HepG2 (cell line): ENCODE measurements around the gene DNAJC5. TPM values are rescaled to one million over a fixed set of nuclear protein-coding genes. Genes with fewer than 3 reads are reported as not detected.

ENCODE experiments used
- ATAC-seq: fragments of 200-7000 bp; cut with Tn5 transposase; 3 replicates; pipeline ENCODE4 v1.9.1; 2020; ENCODE audit warnings: mild to moderate bottlenecking, moderate library complexity
- BruUV-seq: library from RNA; stranded (reverse); fragments of 400-500 nt; replicated peaks from 2 replicates; lab custom pipeline; 2021; lab: Mats Ljungman, UMichigan
- CTCF ChIA-PET: fragments of 300-600 bp; formaldehyde crosslinking; extraction: SDS; loops from one replicate; lab custom pipeline; 2021; ENCODE audit warnings: low total read pairs, inconsistent platforms, low intra/inter-chr PET ratio; lab: Yijun Ruan, JAX
- POLR2A ChIA-PET: fragments of 350-600 bp; sonication (Branson Sonifier 250); formaldehyde crosslinking; loops from one replicate; lab custom pipeline; 2020; ENCODE audit warnings: antibody characterized with exemption, inconsistent platforms; lab: Yijun Ruan, JAX
- DNase-seq: peaks from one replicate; pipeline ENCODE4 v3.0.0-alpha.2; 2015; ENCODE audit warnings: low spot score
- FAIRE-seq: peaks from 3 replicates; lab custom pipeline; 2011; peaks lifted over from hg19 to GRCh38; lab: Jason Lieb, UNC
- H2AFZ ChIP-seq: one replicate; pipeline ENCODE4 v1.6.1; 2011; ENCODE audit warnings: low read length, inconsistent platforms
- H3K27ac ChIP-seq: fragments of 300-600 bp; 3 replicates; pipeline ENCODE4 v1.8.0; 2011; ENCODE audit warnings: mixed run types, mild to moderate bottlenecking, mixed read lengths, low read length, inconsistent platforms; ENCODE audit not compliant: insufficient read depth; ENCODE audit errors: extremely low read length
- H3K27me3 ChIP-seq, 2 experiments: fragments of 200-600 bp in 1 of 2; 2 replicates in 1 of 2; 3 replicates in 1 of 2; pipeline versions ENCODE4 v1.6.0 to v1.8.0; 2011; ENCODE audit warnings: low read length in 2 of 2, mild to moderate bottlenecking in 2 of 2, moderate library complexity in 2 of 2, inconsistent platforms in 1 of 2; ENCODE audit not compliant: insufficient read depth in 2 of 2, control insufficient read depth in 1 of 2
- H3K36me3 ChIP-seq, 2 experiments: fragments of 200-600 bp in 1 of 2; replicated peaks in 1 of 2; 2 replicates in 1 of 2; 3 replicates in 1 of 2; pipeline versions ENCODE4 v1.5.1 to v1.8.0; 2011; ENCODE audit warnings: low read length in 2 of 2, inconsistent platforms in 1 of 2; ENCODE audit not compliant: insufficient read depth in 2 of 2, control insufficient read depth in 1 of 2
- H3K4me1 ChIP-seq: 2 replicates; pipeline ENCODE4 v1.5.1; 2012; ENCODE audit warnings: low read length, inconsistent platforms; ENCODE audit not compliant: insufficient read depth
- H3K4me2 ChIP-seq: 2 replicates; pipeline ENCODE4 v1.6.0; 2011; ENCODE audit warnings: low read depth, low read length, inconsistent platforms
- H3K4me3 ChIP-seq, 3 experiments: fragments of 200-600 bp in 1 of 3; sonication (generic), shearing (Covaris generic) in 1 of 3; replicated peaks in 1 of 3; 2 replicates each; pipeline ENCODE4 v1.5.1; 2011 to 2016; ENCODE audit warnings: low read length in 3 of 3, inconsistent platforms in 2 of 3, low read depth in 2 of 3, mild to moderate bottlenecking in 2 of 3, control low read depth in 1 of 3, mixed read lengths in 1 of 3; ENCODE audit not compliant: insufficient read depth in 1 of 3
- H3K79me2 ChIP-seq: one replicate; pipeline ENCODE4 v1.6.1; 2011; ENCODE audit warnings: low read length, inconsistent platforms; ENCODE audit not compliant: insufficient read depth
- H3K9ac ChIP-seq: 2 replicates; pipeline ENCODE4 v1.6.0; 2011; ENCODE audit warnings: mild to moderate bottlenecking, low read depth, low read length, inconsistent platforms; ENCODE audit not compliant: insufficient read depth
- H3K9me3 ChIP-seq: 2 replicates; pipeline ENCODE4 v1.5.1; 2012; ENCODE audit warnings: mild to moderate bottlenecking, low read length
- H4K20me1 ChIP-seq: 2 replicates; pipeline ENCODE4 v1.6.0; 2011; ENCODE audit warnings: inconsistent platforms, mild to moderate bottlenecking, low read length, moderate library complexity; ENCODE audit not compliant: insufficient read depth
- ATF1 ChIP-seq: IDR thresholded peaks from 2 replicates; pipeline ENCODE4 v1.6.1; 2016; ENCODE audit warnings: mild to moderate bottlenecking, control low read depth
- FOXP1 ChIP-seq, 2 experiments: fragments of 450-650 bp in 1 of 2; IDR thresholded peaks; 2 replicates each; pipeline ENCODE4 v1.6.1; 2017 to 2018; ENCODE audit warnings: antibody characterized with exemption in 1 of 2
- GATAD1 ChIP-seq: IDR thresholded peaks from 2 replicates; pipeline ENCODE4 v1.6.1; 2016; ENCODE audit warnings: missing genetic modification reagents, missing compliant biosample characterization
- GFI1 ChIP-seq: sonication (generic); formaldehyde crosslinking; IDR thresholded peaks from 2 replicates; pipeline ENCODE4 v1.5.0; 2020; ENCODE audit warnings: missing genetic modification reagents, mild to moderate bottlenecking, borderline replicate concordance
- HOXD1 ChIP-seq: sonication (generic); formaldehyde crosslinking; IDR thresholded peaks from 2 replicates; pipeline ENCODE4 v1.5.0; 2020; ENCODE audit warnings: missing genetic modification reagents
- MED13 ChIP-seq: sonication (generic); formaldehyde crosslinking; IDR thresholded peaks from 2 replicates; pipeline ENCODE4 v1.5.0; 2020; ENCODE audit warnings: missing genetic modification reagents
- POLR2A ChIP-seq, 2 experiments: IDR thresholded peaks; 2 replicates each; pipeline ENCODE4 v1.6.1; 2011; ENCODE audit warnings: low read depth in 2 of 2, low read length in 2 of 2, mild to moderate bottlenecking in 1 of 2, moderate library complexity in 1 of 2; ENCODE audit not compliant: insufficient read depth in 1 of 2
- POLR2AphosphoS5 ChIP-seq: IDR thresholded peaks from 2 replicates; pipeline ENCODE4 v1.6.1; 2012; ENCODE audit warnings: low read depth, low read length
- ZEB1 ChIP-seq: IDR thresholded peaks from 2 replicates; pipeline ENCODE4 v1.6.1; 2012; ENCODE audit warnings: mild to moderate bottlenecking, low read depth, inconsistent platforms; ENCODE audit not compliant: insufficient replicate concordance
- ZNF232 ChIP-seq: sonication (generic); formaldehyde crosslinking; IDR thresholded peaks from 2 replicates; pipeline ENCODE4 v1.4.0; 2020; ENCODE audit warnings: missing genetic modification reagents, borderline replicate concordance
- ZNF615 ChIP-seq: sonication (generic); formaldehyde crosslinking; IDR thresholded peaks from 2 replicates; pipeline ENCODE4 v1.5.0; 2020; ENCODE audit warnings: mild to moderate bottlenecking, missing genetic modification reagents, borderline replicate concordance
- ZNF652 ChIP-seq: IDR thresholded peaks from 2 replicates; pipeline ENCODE4 v1.6.1; 2016; ENCODE audit warnings: low read depth, borderline replicate concordance
- ZNF768 ChIP-seq: sonication (generic); formaldehyde crosslinking; IDR thresholded peaks from 2 replicates; pipeline ENCODE4 v1.4.0; 2020; ENCODE audit warnings: missing genetic modification reagents
- ZNF878 ChIP-seq: sonication (generic); formaldehyde crosslinking; IDR thresholded peaks from 2 replicates; pipeline ENCODE4 v1.8.1; 2023; ENCODE audit warnings: mild to moderate bottlenecking, missing genetic modification reagents, moderate library complexity
- ZSCAN30 ChIP-seq: sonication (generic); formaldehyde crosslinking; IDR thresholded peaks from 2 replicates; pipeline ENCODE4 v1.5.0; 2020; ENCODE audit warnings: mild to moderate bottlenecking, missing genetic modification reagents
- WGBS: methylation state at CpG from one replicate; pipeline ENCODE4 v1.1.6; 2017; ENCODE audit warnings: low lambda C conversion rate; 5-methylcytosine and 5-hydroxymethylcytosine counted together
- in situ Hi-C: cut with HindIII; loops from 2 replicates; pipeline ENCODE4 v1.10.0; 2017; ENCODE audit warnings: low pct_unique_long_range_greater_than_20kb; ENCODE audit not compliant: extremely low pct_ligation_motif_present
- intact Hi-C: fragments of 100-400 bp; cut with micrococcal nuclease; formaldehyde crosslinking; loops from one replicate; pipeline ENCODE4 v1.10.0; 2022; ENCODE audit not compliant: unreplicated experiment
- polyA plus RNA-seq, 8 experiments: library from polyadenylated mRNA; depleted of rRNA in 3 of 8; stranded (reverse) in 7 of 8; unstranded in 1 of 8; fragments of >200 nt; fragmentation: Illumina TruSeq in 4 of 8; extraction: Trizol in 4 of 8; gene quantifications; 2 replicates each; pipeline versions ENCODE4 v1.2.1 to v1.2.3, GENCODE V29; 2011 to 2016; ENCODE audit warnings: low read depth in 4 of 8, missing spikeins in 1 of 8, mixed read lengths in 1 of 8; ENCODE audit not compliant: insufficient read depth in 1 of 8
- total RNA-seq, 5 experiments: library from RNA; depleted of rRNA; stranded (reverse); fragments of >200 nt; fragmentation: Illumina TruSeq; extraction: Trizol; gene quantifications; 2 replicates each; pipeline ENCODE4 v1.2.3, GENCODE V29; 2016; ENCODE audit warnings: low read depth in 1 of 5
- TF ChIP-seq, protein P1 (sequence below): sonication (generic); formaldehyde crosslinking; IDR thresholded peaks from 2 replicates; pipeline ENCODE4 v1.5.0; 2020; ENCODE audit warnings: missing genetic modification reagents
- TF ChIP-seq, protein P2 (sequence below): sonication (generic); formaldehyde crosslinking; IDR thresholded peaks from 2 replicates; pipeline ENCODE4 v1.5.0; 2020; ENCODE audit warnings: mild to moderate bottlenecking, missing genetic modification reagents
- TF ChIP-seq, protein P3 (sequence below), 2 experiments: sonication (generic) in 1 of 2; formaldehyde crosslinking in 1 of 2; IDR thresholded peaks; 2 replicates each; pipeline versions ENCODE4 v1.4.0 to v1.6.1; 2016 to 2020; ENCODE audit warnings: borderline replicate concordance in 1 of 2, low read depth in 1 of 2, mild to moderate bottlenecking in 1 of 2, missing genetic modification reagents in 1 of 2

Gene DNAJC5
- total and polyA plus RNA-seq, 2 of the 13 experiments (the other 11 are each of a cell fraction or from before 2014, with no cell fraction given), result 42.8 to 64.5 TPM

DNA sequence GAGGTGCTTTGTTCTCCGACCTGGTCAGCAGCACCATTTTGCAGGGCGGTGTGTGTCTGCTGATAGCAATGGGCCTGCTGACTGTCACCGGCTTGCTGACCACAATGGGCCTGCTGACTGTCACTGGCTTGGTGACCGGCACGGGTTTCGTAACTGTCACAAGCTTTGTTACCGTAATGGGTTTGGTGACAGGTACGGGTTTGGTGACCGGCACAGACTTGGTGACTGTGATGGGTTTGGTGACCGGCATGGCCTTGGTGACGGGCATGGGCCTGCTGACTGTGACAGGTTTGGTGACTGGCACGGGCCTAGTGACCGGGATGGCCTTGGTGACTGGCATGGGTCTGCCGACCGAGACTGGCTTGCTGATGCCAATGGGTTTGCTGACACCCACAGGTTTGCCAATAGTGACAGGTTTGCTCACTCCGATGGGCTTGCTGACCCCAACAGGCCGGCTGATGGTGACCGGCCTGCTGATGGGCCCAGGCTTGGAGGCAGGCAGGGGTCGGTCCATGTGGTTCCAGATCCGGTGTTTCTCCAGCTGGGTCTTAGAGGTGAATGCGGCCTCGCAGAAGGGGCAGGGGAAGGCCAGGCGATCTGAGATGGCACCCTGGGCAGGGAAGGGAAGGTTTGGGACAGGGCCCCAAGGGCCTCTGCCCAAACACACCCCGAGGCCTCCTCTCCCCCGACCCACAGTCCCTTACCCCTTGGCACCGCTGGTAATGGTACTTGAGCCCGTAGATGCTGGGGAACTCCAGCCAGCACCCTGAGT, 71.4 kb downstream of the DNAJC5 start:
- FAIRE-seq (no peak), DNase-seq (no peak), ATAC-seq (no peak)
- intact Hi-C loops, result loop anchor here (10.0 kb wide), 1 partner anchor 1602 kb away; the partner anchor contains the start of gene LAMA5
- Histone ChIP-seq H3K9ac (no peak overlapping the region), H4K20me1 (no peaks in the 10 kb centered on the region), H2AFZ (no peak overlapping the region), H3K27ac (no peak overlapping the region), H3K9me3 (no peaks in the 10 kb centered on the region), H3K4me2 (no peak overlapping the region), H3K27me3 (no peaks in the 10 kb centered on the region), H3K36me3 (peaks cover 41 to 53% of the 10 kb centered on the region in 2 experiments), H3K4me1 (peaks cover 25% of the 10 kb centered on the region), H3K4me3 (no peak overlapping the region), H3K79me2 (peaks cover 13% of the 10 kb centered on the region)
- in situ Hi-C loops, result no loop called here
- POLR2A ChIA-PET, result interaction anchor here (3.1 kb wide), 1 partner anchor 9 kb away, joined by 78 read pairs; the partner anchor contains the start of gene UCKL1
- no TSS peak for BruUV-seq
- WGBS, result 98% methylated on average over 26 of the region's 27 CpGs
- CTCF ChIA-PET, result no interaction called here
- TF ChIP-seq, protein P1, sequence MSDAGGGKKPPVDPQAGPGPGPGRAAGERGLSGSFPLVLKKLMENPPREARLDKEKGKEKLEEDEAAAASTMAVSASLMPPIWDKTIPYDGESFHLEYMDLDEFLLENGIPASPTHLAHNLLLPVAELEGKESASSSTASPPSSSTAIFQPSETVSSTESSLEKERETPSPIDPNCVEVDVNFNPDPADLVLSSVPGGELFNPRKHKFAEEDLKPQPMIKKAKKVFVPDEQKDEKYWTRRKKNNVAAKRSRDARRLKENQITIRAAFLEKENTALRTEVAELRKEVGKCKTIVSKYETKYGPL (CRISPR knock-in tag), result no peak
- TF ChIP-seq GFI1 (CRISPR knock-in tag) (no peak), ZSCAN30 (CRISPR knock-in tag) (no peak), ZNF615 (CRISPR knock-in tag) (no peak), ZNF878 (CRISPR knock-in tag) (no peak), MED13 (no peak), ZNF652 (CRISPR knock-in tag) (no peak), POLR2A (IDR thresholded peaks at IDR 0.05; ENCODE audit: insufficient read depth in 1 of 2, low read depth in 2 of 2, low read length in 2 of 2) (0 out of 4 replicates have a peak, but pooled peaks of 1 of the 2 experiments have one; percentile 10), FOXP1 (IDR thresholded peaks at IDR 0.05) (no peak), FOXP1 (CRISPR knock-in tag; IDR thresholded peaks at IDR 0.05) (no peak), ZEB1 (no peak), POLR2AphosphoS5 (no peak), ATF1 (CRISPR knock-in tag) (no peak), ZNF768 (CRISPR knock-in tag) (no peak), HOXD1 (CRISPR knock-in tag) (no peak), GATAD1 (no peak), ZNF232 (CRISPR knock-in tag) (no peak)
- TF ChIP-seq, protein P2, sequence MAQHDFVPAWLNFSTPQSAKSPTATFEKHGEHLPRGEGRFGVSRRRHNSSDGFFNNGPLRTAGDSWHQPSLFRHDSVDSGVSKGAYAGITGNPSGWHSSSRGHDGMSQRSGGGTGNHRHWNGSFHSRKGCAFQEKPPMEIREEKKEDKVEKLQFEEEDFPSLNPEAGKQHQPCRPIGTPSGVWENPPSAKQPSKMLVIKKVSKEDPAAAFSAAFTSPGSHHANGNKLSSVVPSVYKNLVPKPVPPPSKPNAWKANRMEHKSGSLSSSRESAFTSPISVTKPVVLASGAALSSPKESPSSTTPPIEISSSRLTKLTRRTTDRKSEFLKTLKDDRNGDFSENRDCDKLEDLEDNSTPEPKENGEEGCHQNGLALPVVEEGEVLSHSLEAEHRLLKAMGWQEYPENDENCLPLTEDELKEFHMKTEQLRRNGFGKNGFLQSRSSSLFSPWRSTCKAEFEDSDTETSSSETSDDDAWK (CRISPR knock-in tag), result no peak
- TF ChIP-seq, protein P3, sequence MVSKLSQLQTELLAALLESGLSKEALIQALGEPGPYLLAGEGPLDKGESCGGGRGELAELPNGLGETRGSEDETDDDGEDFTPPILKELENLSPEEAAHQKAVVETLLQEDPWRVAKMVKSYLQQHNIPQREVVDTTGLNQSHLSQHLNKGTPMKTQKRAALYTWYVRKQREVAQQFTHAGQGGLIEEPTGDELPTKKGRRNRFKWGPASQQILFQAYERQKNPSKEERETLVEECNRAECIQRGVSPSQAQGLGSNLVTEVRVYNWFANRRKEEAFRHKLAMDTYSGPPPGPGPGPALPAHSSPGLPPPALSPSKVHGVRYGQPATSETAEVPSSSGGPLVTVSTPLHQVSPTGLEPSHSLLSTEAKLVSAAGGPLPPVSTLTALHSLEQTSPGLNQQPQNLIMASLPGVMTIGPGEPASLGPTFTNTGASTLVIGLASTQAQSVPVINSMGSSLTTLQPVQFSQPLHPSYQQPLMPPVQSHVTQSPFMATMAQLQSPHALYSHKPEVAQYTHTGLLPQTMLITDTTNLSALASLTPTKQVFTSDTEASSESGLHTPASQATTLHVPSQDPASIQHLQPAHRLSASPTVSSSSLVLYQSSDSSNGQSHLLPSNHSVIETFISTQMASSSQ (IDR thresholded peaks at IDR 0.05; ENCODE audit: low read depth), result no peak
- TF ChIP-seq, protein P3 (CRISPR knock-in tag; IDR thresholded peaks at IDR 0.05; ENCODE audit: borderline replicate concordance), result no peak
